K562 (cell line): ENCODE results near the gene CCDC187. TPM values are rescaled to one million over a fixed set of nuclear protein-coding genes. Genes with fewer than 3 reads are reported as not detected.
A peak's percentile ranks its signal among the peaks of the same experiment; 100 is the strongest.

Experiments
- ARNT ChIP-seq, 2 experiments: fragments of 450-650 bp; IDR thresholded peaks; 2 replicates each; pipeline ENCODE4 v1.6.1; 2016; ENCODE audit warnings: mild to moderate bottlenecking in 1 of 2
- CHD1 ChIP-seq: fragments of 200-600 bp; sonication (generic); IDR thresholded peaks from one replicate; pipeline ENCODE4 v1.6.1; 2012; ENCODE audit warnings: mild to moderate bottlenecking, moderate library complexity, low read length, inconsistent platforms
- HCFC1 ChIP-seq: IDR thresholded peaks from 2 replicates; pipeline ENCODE4 v1.6.1; 2012; ENCODE audit warnings: low read depth, low read length, improper control_type of control experiment
- POLR2A ChIP-seq: fragments of 450-650 bp; conservative IDR thresholded peaks from 2 replicates; pipeline ENCODE4 v1.6.1; 2016
- RBM15 ChIP-seq: fragments of 200-400 bp; formaldehyde crosslinking; IDR thresholded peaks from 2 replicates; pipeline ENCODE4 v1.6.1; 2018; ENCODE audit warnings: mild to moderate bottlenecking, low read length, moderate library complexity; ENCODE audit not compliant: insufficient read depth
- polyA plus RNA-seq, 8 experiments: library from polyadenylated mRNA; depleted of rRNA in 4 of 8; stranded (reverse) in 5 of 8; unstranded in 3 of 8; fragments of >200 nt; fragmentation: Nextera tagmentation in 2 of 8; fragmentation: Illumina TruSeq in 1 of 8; extraction: Ambion mirVana in 2 of 8; extraction: Trizol in 1 of 8; gene quantifications; 2 replicates each; pipeline versions ENCODE4 v1.2.1 to v1.2.3, GENCODE V29; 2011 to 2014; ENCODE audit warnings: inconsistent platforms in 1 of 8, missing spikeins in 1 of 8
- total RNA-seq, 7 experiments: library from RNA; depleted of rRNA in 6 of 7; stranded (reverse); fragments of >200 nt in 6 of 7; fragmentation: Illumina TruSeq in 2 of 7; extraction: Trizol in 2 of 7; gene quantifications; 2 replicates each; pipeline versions ENCODE4 v1.2.1 to v1.2.3, GENCODE V29; 2011 to 2021; ENCODE audit warnings: low replicate concordance in 1 of 7
- TF ChIP-seq, protein P1 (sequence below): IDR thresholded peaks from 3 replicates; pipeline ENCODE4 v1.6.1; 2011; ENCODE audit warnings: borderline replicate concordance, mild to moderate bottlenecking, moderate library complexity; ENCODE audit not compliant: insufficient read length; ENCODE audit errors: extremely low read depth
- TF ChIP-seq, protein P2 (sequence below): sonication (generic); formaldehyde crosslinking; IDR thresholded peaks from 2 replicates; pipeline ENCODE4 v1.8.0; 2022; ENCODE audit warnings: missing genetic modification reagents, mild to moderate bottlenecking, moderate library complexity, borderline replicate concordance

CCDC187 gene
- total and polyA plus RNA-seq, 9 of the 15 experiments (the other 6 are each of a cell fraction or from before 2014, with no cell fraction given) = not detected

DNA sequence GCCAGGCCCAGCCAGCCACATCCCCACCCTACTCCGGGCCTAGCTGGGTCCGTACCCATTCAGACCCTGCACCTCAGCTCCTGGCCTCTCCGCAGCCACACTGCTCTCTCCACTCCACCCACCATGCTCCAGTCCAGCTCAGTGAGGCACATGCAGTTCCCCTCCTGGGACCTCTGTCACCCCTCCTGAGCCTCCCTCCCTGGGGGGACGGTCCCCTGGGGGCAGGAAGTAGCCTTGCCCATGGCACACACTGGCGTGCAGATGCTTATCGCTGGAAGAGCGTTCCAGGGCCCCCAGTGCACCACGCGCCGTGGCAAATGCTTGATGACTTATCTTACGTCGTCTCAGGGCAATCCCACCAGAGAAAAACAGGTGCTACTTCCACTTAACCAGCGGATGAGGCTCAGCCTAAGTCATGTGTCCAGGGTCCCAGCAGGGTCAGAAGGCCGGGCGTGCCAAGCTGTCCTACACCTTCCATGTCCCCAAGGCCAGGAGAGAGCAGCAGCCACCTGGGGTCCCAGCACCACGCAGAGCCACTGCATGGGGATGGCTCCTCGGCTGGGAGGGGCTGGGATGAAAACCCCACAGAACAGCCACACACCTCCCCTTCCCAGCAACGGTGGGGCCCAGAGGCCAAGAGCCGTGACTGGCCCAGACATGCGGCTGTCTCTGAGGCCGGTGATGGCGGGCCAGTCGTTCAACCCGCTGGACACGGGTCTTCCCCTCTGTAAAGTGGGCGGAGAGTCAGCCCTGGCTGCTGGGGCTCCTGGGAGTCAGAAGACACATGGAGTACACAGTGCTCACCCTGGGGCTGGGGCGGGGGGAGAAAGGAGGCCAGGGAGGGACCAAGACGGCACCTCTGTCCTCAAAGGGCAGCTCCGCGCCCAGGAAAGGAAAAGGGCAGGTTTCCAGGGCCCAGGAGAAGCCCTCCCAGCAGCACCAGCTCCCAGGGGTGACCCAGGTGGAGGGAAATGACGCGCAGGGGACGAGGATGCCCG, 2.6 kb upstream of the CCDC187 start (continued):
- TF ChIP-seq, protein P1, sequence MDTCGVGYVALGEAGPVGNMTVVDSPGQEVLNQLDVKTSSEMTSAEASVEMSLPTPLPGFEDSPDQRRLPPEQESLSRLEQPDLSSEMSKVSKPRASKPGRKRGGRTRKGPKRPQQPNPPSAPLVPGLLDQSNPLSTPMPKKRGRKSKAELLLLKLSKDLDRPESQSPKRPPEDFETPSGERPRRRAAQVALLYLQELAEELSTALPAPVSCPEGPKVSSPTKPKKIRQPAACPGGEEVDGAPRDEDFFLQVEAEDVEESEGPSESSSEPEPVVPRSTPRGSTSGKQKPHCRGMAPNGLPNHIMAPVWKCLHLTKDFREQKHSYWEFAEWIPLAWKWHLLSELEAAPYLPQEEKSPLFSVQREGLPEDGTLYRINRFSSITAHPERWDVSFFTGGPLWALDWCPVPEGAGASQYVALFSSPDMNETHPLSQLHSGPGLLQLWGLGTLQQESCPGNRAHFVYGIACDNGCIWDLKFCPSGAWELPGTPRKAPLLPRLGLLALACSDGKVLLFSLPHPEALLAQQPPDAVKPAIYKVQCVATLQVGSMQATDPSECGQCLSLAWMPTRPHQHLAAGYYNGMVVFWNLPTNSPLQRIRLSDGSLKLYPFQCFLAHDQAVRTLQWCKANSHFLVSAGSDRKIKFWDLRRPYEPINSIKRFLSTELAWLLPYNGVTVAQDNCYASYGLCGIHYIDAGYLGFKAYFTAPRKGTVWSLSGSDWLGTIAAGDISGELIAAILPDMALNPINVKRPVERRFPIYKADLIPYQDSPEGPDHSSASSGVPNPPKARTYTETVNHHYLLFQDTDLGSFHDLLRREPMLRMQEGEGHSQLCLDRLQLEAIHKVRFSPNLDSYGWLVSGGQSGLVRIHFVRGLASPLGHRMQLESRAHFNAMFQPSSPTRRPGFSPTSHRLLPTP = no peak
- TF ChIP-seq, protein P2, sequence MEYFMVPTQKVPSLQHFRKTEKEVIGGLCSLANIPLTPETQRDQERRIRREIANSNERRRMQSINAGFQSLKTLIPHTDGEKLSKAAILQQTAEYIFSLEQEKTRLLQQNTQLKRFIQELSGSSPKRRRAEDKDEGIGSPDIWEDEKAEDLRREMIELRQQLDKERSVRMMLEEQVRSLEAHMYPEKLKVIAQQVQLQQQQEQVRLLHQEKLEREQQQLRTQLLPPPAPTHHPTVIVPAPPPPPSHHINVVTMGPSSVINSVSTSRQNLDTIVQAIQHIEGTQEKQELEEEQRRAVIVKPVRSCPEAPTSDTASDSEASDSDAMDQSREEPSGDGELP = peak; percentile 60; the same call in 1 of the 2 replicates
- TF ChIP-seq RBM15 = no peak
- TF ChIP-seq POLR2A = no peak
- no peak for TF ChIP-seq ARNT (IDR thresholded peaks at IDR 0.05)
- no peak for TF ChIP-seq CHD1
- TF ChIP-seq HCFC1 = no peak
